Heart left ventricle (tissue), 16 donors: ENCODE data around the gene UBE2E2. TPM values are rescaled to one million over a fixed set of nuclear protein-coding genes. Genes with fewer than 3 reads are reported as not detected.

Experiments
- ATAC-seq, 4 donors: fragments of 200-7000 bp; cut with Tn5 transposase; one replicate each; pipeline ENCODE4 v1.9.1; 2020 to 2022; ENCODE audit warnings: moderate library complexity in 4 of 4, mild to moderate bottlenecking in 3 of 4, moderate number of reproducible peaks in 1 of 4
- DNase-seq, 5 donors: peaks; one replicate each; pipeline ENCODE4 v3.0.0-alpha.2; 2020
- H3K27ac ChIP-seq, 12 donors: fragments of 200-600 bp; sonication (generic) in 4 of 12; one replicate each; pipeline versions ENCODE4 v1.5.0 to v1.8.0; 2016 to 2022; ENCODE audit warnings: mild to moderate bottlenecking in 2 of 12
- H3K27me3 ChIP-seq, 9 donors: fragments of 200-600 bp; sonication (generic) in 2 of 9; one replicate each; pipeline versions ENCODE4 v1.5.1 to v1.8.0; 2016 to 2022; ENCODE audit warnings: mild to moderate bottlenecking in 3 of 9
- H3K36me3 ChIP-seq, 9 donors: fragments of 200-600 bp; sonication (generic) in 2 of 9; one replicate each; pipeline versions ENCODE4 v1.5.0 to v1.8.0; 2018 to 2022; ENCODE audit warnings: mild to moderate bottlenecking in 2 of 9
- H3K4me1 ChIP-seq, 12 donors: fragments of 200-600 bp; sonication (generic) in 4 of 12; one replicate each; pipeline versions ENCODE4 v1.5.0 to v1.8.0; 2016 to 2022; ENCODE audit warnings: mild to moderate bottlenecking in 3 of 12
- H3K4me3 ChIP-seq, 12 donors: fragments of 200-600 bp; sonication (generic) in 4 of 12; one replicate each; pipeline versions ENCODE4 v1.5.0 to v1.8.0; 2017 to 2022; ENCODE audit warnings: mild to moderate bottlenecking in 9 of 12, moderate library complexity in 4 of 12
- H3K9me3 ChIP-seq, 12 donors: fragments of 200-600 bp; sonication (generic) in 4 of 12; one replicate each; pipeline versions ENCODE4 v1.5.0 to v1.8.0; 2016 to 2022; ENCODE audit warnings: mild to moderate bottlenecking in 1 of 12
- POLR2A ChIP-seq, 2 donors: fragments of 450-650 bp; IDR thresholded peaks; one replicate each; pipeline ENCODE4 v1.6.1; 2017; ENCODE audit warnings: antibody characterized with exemption in 2 of 2, mild to moderate bottlenecking in 2 of 2, moderate library complexity in 2 of 2
- WGBS, 4 donors: extraction: QIAGEN DNeasy Blood & Tissue Kit in 2 of 4; methylation state at CpG; one replicate each; pipeline versions ENCODE4 v1.1.5 to v1.1.7; 2013 to 2018; 5-methylcytosine and 5-hydroxymethylcytosine counted together
- intact Hi-C, 10 donors: fragments of 100-400 bp; cut with DNase I; formaldehyde crosslinking; loops; one replicate each; pipeline versions ENCODE4 v1.11.1 to v1.14.2; 2022
- polyA plus RNA-seq, 2 donors: library from polyadenylated mRNA; stranded (reverse); fragments of 200-250 nt; gene quantifications; one replicate each; pipeline ENCODE4 v1.2.3, GENCODE V29; 2013
- total RNA-seq, 9 donors: library from RNA; depleted of rRNA in 2 of 9; stranded (reverse); fragments of >200 nt in 2 of 9; fragmentation: NEBNext Ultra II Directional in 3 of 9; extraction: Animal tissue kit (Norgen Biotek cat#: 25700) in 3 of 9; gene quantifications; one replicate each; pipeline versions ENCODE4 v1.1.0 to v1.2.4, GENCODE V29; 2016 to 2023
- TF ChIP-seq, protein P1 (sequence below), 12 donors: fragments of 200-600 bp; sonication (generic) in 4 of 12; IDR thresholded peaks; one replicate each; pipeline versions ENCODE4 v1.5.0 to v1.8.0; 2018 to 2022; ENCODE audit warnings: antibody characterized with exemption in 12 of 12, mild to moderate bottlenecking in 5 of 12
- donor health status: ischemic (EF 13 %, LVEDD 7.1; RV severe dilation, severe dysfunction).
- donor health status: healthy with polysubstance abuse.
- donor health status: DM: no; HTN: yes; CAD: no.
- donor health status: DM: no; HTN: no; CAD: no.
- donor health status: ischemic (EF 25% LVEDD 6.9; RV normal size, moderate dysfunction).
- donor health status: ischemic (EF 25% LVEDD 5.7; RV mildly dilated, moderate dysfunction).
- donor health status: healthy.
- donor health status: DM: yes; HTN: yes; CAD: no.
- donor health status: ischemic (EF 35%, LVEDD 5.7; RV mildly dilated, moderate dysfunction).
- donor health status: nonischemic (EF 11% LVEDD 7.7; RV severe dilation, severe dysfunction).
- donor health status: DM: yes; HTN: yes; CAD: no.
- donor health status: PGD.
- donor health status: ischemic (EF 29% LVEDD 5.4; RV normal size, mild dysfunction).
- donor health status: nonischemic (EF 23%, LVEDD 6.1; RV moderate dilation, normal function).

The UBE2E2 gene
- total and polyA plus RNA-seq, 11 donors = 21.9 to 63.9 (median 50.8) TPM

- intact Hi-C loops = no loop called here
- WGBS, 4 donors = 81 to 90% (median 85%) methylated on average over 3 of the region's 3 CpGs
- peaks cover 0 to 25% (median 8%) of the 10 kb centered on the region in 12 donors for H3K4me1 ChIP-seq
- H3K4me3 ChIP-seq = no peak overlapping the region
- H3K27me3 ChIP-seq = no peaks in the 10 kb centered on the region
- H3K27ac ChIP-seq = no peak overlapping the region
- no peaks in the 10 kb centered on the region for H3K9me3 ChIP-seq
- DNase-seq (no peak), ATAC-seq (no peak)
- H3K36me3 ChIP-seq = no peaks in the 10 kb centered on the region
- no peak for TF ChIP-seq POLR2A (IDR thresholded peaks at IDR 0.05)
- TF ChIP-seq, protein P1, sequence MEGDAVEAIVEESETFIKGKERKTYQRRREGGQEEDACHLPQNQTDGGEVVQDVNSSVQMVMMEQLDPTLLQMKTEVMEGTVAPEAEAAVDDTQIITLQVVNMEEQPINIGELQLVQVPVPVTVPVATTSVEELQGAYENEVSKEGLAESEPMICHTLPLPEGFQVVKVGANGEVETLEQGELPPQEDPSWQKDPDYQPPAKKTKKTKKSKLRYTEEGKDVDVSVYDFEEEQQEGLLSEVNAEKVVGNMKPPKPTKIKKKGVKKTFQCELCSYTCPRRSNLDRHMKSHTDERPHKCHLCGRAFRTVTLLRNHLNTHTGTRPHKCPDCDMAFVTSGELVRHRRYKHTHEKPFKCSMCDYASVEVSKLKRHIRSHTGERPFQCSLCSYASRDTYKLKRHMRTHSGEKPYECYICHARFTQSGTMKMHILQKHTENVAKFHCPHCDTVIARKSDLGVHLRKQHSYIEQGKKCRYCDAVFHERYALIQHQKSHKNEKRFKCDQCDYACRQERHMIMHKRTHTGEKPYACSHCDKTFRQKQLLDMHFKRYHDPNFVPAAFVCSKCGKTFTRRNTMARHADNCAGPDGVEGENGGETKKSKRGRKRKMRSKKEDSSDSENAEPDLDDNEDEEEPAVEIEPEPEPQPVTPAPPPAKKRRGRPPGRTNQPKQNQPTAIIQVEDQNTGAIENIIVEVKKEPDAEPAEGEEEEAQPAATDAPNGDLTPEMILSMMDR (IDR thresholded peaks at IDR 0.05) = no peak
Observed at GRCh38 chr3:23232016-23232415, 28.9 kb downstream of the UBE2E2 start.

GRCh38 chr3:23232854-23233253, 29.7 kb downstream of the UBE2E2 start:
- ATAC-seq (no peak), DNase-seq (no peak)
- no peaks in the 10 kb centered on the region for H3K36me3 ChIP-seq
- no peak overlapping the region for H3K27ac ChIP-seq
- TF ChIP-seq POLR2A (IDR thresholded peaks at IDR 0.05) = no peak
- TF ChIP-seq, protein P1 (IDR thresholded peaks at IDR 0.05) = no peak
- no peak overlapping the region for H3K4me3 ChIP-seq
- intact Hi-C loops = no loop called here
- H3K9me3 ChIP-seq = no peaks in the 10 kb centered on the region
- WGBS, 4 donors = 86 to 97% (median 93%) methylated on average over 1 of the region's 1 CpG
- no peaks in the 10 kb centered on the region for H3K27me3 ChIP-seq
- peaks cover 0 to 25% (median 8%) of the 10 kb centered on the region in 12 donors for H3K4me1 ChIP-seq

DNA sequence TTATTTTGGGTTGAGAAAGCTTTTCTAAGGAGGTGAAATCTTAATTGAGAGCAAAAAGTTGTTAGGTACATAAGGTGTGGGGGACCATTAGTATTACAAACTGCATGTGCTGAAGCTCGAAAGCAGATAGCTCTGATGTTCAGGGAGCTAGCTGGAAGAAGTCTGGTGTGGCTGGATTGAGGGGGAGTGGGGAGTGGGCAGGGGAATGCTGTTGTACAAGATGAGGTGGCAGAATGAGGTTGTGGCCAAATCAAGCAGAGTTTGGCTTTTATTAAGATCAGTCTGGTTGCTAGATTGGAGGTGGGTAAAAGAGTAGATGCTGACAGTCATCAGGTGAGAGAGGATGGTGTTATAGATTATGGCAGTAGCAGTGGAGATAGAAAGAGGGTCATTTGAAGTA, 32.1 kb downstream of the UBE2E2 start:
- no peaks in the 10 kb centered on the region for H3K9me3 ChIP-seq
- DNase-seq (no peak), ATAC-seq (no peak)
- 85 to 95% (median 90%) methylated on average over 1 of the region's 1 CpG for WGBS, 4 donors
- H3K4me1 ChIP-seq = peaks cover 0 to 32% (median 14%) of the 10 kb centered on the region in 12 donors
- intact Hi-C loops = no loop called here
- no peak overlapping the region for H3K4me3 ChIP-seq
- no peaks in the 10 kb centered on the region for H3K27me3 ChIP-seq
- no peak for TF ChIP-seq POLR2A (IDR thresholded peaks at IDR 0.05)
- TF ChIP-seq, protein P1 (IDR thresholded peaks at IDR 0.05) = no peak
- no peaks in the 10 kb centered on the region for H3K36me3 ChIP-seq
- H3K27ac ChIP-seq = no peak overlapping the region

GRCh38 chr3:23236890-23237289, 33.8 kb downstream of the UBE2E2 start:
- Histone ChIP-seq H3K4me3 (no peak overlapping the region), H3K4me1 (peaks cover 0 to 35% (median 17%) of the 10 kb centered on the region in 12 donors), H3K9me3 (no peaks in the 10 kb centered on the region), H3K27ac (no peak overlapping the region), H3K27me3 (no peaks in the 10 kb centered on the region), H3K36me3 (no peaks in the 10 kb centered on the region)
- TF ChIP-seq, protein P1 (IDR thresholded peaks at IDR 0.05) = no peak
- TF ChIP-seq POLR2A (IDR thresholded peaks at IDR 0.05) = no peak
- ATAC-seq = no peak
- WGBS, 4 donors = 90 to 92% (median 91%) methylated on average over 6 of the region's 6 CpGs
- intact Hi-C loops = no loop called here
- no peak for DNase-seq
